NCI-H2029 treated with DMSO at 0.1 percent for 48 hours (cell line): ENCODE measurements around the gene HPX.
"Not testable (repeated sequence)": the region's sequence is repeated elsewhere in the genome, so short reads cannot be mapped to it uniquely, and the experiment has no call there.

Experiments
- DNase-seq: peaks from one replicate; lab custom pipeline; 2025; lab: John Stamatoyannopoulos, UW

HPX gene

DNA sequence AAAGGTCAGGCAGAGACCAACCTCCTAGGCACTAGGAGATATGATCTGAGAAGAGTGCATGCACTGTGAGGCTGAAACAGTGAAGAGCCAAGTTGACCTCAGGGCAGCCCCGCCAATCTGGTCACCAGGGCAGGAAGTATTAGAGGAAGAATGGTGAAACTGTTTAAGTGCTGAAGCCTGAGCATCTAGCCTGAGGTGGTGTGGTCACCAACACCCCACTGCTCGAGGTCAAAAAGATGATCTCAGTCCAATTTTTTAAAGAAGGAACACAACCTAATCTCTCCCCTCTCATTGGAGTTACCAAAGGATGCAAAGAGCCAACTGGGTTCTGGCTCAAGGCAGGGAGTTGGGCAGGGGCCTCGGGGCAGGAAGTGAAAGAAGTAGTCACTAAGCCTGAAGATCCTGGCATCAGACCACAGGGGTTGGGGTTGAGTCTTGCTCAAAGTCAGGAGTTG is 25.9 kb downstream of the HPX start:
- DNase-seq, result no peak

DNA sequence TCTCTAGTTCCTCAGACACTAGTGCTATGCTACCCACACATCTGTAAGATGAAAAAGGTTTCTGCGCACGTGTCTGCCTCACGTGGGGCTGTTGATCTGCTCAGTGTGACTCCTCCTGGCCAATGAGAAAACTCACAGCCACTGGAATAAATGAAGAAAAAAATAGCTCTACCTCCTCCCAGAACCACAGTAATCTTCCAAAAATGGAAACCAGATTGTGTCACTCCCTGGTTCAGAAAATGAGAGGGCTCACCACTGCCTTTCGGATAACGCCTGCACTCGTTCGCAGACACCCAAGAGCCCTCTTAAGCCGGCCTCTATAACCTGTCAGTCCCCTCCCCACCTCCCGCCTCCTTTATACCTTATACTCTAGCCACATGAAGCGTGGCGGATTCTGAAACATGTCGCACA is 27.0 kb downstream of the HPX start:
- no peak for DNase-seq

- DNase-seq, result no peak
Observed at GRCh38 chr11:6411594-6412031, 29.2 kb downstream of the HPX start.

GRCh38 chr11:6410695-6411430 is 29.9 kb downstream of the HPX start:
- DNase-seq, result no peak

DNA sequence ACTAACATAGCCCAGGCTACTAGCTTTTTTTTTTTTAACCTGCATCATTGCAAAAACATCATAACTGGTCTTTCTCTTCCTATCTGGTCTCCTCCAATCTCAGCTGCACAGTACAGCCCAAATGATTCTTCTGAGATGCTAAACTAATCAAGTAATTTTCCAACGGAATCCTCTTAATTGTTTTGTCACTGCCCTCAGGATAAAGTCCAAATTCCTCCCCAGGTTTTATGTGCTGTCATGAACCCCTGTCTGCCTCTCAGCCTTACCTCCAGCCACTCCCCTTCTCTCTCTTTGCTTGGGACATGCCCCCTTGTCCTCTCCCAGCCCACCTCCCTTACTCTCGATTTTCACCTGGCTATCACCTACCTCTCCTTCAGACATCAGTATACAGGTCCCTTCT is 34.4 kb downstream of the HPX start:
- no peak for DNase-seq

DNA sequence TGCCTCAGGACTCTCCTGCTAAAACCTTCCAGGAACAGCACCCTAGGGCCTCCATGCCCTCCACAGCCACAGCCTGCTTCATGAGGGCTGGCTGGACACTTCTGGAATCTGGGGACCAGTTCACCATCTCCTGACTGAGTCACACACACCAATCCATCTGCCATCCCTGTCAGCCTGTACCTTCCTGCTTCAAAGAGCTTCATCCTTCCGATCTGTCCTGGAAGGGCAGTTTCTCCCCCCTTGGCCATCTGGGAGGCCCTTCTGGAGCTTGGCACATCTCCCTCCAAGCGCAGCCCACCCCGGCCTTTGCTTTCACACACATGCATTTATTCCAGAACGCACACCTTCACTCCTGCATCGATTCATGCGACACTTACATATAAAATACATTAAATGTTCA is 34.9 kb downstream of the HPX start:
- no peak for DNase-seq

DNA sequence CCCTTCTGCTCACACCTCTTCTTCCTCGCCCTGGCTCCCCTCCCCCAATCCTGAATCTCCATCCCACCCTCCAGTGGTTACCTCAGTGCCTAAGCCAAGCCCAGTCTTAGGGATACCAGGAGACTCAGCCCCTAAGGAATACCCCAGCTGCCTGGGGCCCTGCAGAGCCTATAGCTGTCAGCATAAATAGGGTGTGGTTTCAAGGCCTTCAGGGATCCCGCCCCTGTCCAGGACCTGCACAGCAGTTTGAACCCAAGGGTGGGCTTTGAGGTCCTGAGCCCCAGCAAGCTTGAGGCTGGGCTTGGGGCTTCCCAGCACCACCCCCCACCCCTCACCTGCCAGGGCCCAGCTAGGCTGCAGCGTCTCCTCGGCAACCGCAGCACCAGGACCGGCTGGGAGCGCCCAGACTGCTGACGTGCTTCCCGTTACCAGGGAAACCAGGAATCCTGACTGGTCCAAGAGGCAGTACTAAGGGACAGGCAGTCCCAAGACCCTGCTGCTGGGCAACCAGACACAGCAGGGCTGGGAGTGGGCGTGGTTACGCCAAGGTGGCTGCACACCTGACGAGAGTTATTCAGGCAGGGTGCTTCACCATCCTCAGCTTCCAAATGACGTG is 35.6 kb downstream of the HPX start:
- DNase-seq, result no peak

DNA sequence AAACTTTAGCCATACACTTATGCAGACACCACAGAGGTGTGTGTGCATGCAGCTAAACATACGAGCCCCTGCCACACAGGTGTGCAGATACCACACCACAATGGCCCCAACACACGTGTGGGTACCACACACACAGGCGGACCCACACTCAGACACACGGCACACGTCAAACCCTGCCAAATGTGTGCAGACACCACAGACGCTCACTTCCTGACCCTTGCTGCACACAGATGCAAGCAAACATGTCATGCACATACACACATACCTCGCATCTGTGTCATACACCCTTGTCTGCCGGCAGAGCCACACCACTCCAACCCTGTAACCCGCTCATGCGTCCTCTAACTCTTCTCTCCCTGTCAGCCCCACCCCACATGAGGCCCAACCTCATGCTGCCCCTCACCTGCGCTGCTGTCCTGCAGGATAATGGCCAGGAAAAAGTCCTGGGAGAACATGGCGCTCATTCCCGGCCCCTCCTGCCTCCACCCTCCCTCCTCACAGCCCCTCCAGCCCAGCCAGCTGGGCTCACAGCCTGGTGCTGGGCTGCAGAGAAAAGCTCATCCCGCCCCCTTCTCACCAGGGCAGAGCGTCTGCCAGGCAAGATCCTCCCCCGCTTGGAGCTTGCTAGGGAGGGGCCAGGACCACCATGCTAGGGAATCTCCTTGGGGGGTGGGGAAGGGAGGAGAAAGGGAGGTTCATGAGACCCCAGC is 36.3 kb downstream of the HPX start:
- DNase-seq, result no peak

DNA sequence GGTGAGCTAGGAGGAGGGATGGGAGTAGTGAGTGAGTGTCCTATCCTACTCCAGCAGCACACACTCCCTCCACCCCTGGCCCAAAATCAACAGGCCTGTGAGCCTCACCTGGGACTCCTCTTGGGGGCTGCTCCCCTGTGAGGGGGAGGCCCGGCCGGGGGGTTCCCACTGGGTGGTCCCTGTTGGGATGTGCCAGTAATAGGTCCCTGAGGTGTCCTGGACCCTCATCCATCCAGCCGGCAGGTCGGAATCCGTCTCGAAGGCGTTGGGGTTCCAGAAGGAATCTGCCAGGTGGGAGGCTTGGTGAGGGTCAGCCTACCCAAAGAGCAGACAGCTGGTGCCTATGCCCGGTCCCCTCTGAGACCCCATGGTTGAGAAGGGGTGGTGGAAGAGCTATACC is 37.2 kb downstream of the HPX start:
- DNase-seq, result no peak

GRCh38 chr11:6402561-6402981 is 38.2 kb downstream of the HPX start:
- DNase-seq, result no peak

GRCh38 chr11:6402061-6402470 is 38.7 kb downstream of the HPX start:
- DNase-seq, result no peak

DNA sequence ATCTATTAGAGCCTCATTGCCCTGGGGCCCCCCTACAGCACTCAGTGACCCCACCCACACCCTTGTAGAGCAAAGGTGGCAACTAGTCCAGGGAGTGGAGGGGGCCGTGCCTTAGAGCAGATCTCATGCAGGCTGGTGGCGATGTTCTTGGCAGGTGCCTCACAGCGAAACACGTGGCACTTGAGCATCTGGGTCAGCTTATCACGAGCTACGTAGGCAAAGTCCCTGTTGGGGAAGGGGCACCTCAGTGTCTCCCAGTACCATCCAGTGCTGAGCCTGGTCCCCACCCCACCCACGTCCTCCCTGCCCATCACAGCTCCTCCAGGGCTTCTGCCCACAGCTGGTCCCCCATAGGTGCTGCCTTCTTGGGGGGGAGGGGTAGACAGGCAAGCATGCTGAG is 39.3 kb downstream of the HPX start:
- no peak for DNase-seq

GRCh38 chr11:6400431-6401345 is 40.1 kb downstream of the HPX start:
- no peak for DNase-seq

DNA sequence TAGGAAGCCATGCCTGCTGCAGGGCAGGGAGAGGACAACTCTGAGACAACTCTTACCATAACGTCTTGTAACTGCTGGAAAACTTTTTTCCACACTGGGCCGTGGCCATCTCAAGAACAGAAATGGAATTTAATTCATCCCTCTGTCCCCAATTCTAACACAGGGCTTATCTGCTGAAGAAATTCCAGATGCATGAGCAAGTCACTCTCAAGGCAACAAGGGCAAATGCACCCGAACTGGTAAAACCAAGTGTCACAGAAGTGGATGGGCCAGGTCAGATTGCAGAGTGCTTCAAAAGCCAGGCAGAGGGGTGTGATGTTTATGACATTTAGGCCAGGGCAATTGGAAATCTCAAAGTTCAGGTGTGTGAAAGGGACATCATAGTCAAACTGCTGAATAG is 43.2 kb downstream of the HPX start:
- DNase-seq, result no peak

DNA sequence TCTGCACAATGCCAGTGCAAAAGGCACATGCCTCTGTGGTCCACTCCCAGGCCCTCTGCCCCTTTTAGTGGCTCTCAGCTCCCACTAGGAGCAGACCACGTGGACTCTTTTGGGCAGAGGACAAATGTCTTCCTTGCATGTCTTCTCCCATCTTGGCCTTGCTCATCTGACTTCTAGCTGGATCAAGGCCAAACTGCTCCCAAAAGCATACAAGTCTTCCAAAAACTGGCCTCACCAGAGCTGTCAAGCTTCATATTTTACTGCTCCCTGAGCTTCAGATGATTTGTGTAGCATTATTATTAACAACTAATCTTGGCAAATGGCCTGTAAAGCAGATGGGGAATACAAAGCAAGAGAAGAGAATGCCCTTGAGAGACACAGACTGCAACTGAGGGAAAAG is 43.6 kb downstream of the HPX start:
- no peak for DNase-seq

- no peak for DNase-seq
Observed at GRCh38 chr11:6395470-6396060, 45.2 kb downstream of the HPX start.

DNA sequence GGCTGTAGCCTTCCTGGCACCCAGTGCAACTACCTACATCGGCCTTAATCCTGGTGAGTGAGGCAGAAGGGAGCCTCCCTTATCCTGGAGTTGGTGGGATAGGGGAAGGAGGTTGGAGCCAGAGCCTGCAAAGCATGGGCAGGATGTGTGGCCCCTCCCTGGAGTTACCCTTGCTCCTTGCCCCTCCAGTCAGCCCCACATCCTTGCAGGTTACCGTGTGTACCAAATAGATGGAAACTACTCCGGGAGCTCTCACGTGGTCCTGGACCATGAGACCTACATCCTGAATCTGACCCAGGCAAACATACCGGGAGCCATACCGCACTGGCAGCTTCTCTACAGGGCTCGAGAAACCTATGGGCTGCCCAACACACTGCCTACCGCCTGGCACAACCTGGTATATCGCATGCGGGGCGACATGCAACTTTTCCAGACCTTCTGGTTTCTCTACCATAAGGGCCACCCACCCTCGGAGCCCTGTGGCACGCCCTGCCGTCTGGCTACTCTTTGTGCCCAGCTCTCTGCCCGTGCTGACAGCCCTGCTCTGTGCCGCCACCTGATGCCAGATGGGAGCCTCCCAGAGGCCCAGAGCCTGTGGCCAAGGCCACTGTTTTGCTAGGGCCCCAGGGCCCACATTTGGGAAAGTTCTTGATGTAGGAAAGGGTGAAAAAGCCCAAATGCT is 46.7 kb downstream of the HPX start:
- no peak for DNase-seq

GRCh38 chr11:6392251-6392650 is 48.5 kb downstream of the HPX start:
- not testable (repeated sequence) for DNase-seq

DNA sequence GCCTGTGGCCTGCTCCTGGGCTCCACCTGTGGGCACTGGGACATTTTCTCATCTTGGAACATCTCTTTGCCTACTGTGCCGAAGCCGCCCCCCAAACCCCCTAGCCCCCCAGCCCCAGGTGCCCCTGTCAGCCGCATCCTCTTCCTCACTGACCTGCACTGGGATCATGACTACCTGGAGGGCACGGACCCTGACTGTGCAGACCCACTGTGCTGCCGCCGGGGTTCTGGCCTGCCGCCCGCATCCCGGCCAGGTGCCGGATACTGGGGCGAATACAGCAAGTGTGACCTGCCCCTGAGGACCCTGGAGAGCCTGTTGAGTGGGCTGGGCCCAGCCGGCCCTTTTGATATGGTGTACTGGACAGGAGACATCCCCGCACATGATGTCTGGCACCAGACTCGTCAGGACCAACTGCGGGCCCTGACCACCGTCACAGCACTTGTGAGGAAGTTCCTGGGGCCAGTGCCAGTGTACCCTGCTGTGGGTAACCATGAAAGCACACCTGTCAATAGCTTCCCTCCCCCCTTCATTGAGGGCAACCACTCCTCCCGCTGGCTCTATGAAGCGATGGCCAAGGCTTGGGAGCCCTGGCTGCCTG is 49.2 kb downstream of the HPX start:
- no peak for DNase-seq

- DNase-seq, result no peak
Observed at GRCh38 chr11:6390718-6391469, 49.9 kb downstream of the HPX start.
